Neural cell (in vitro differentiated cells): Measurements from ENCODE around the gene RNF125. TPM values are rescaled to one million over a fixed set of nuclear protein-coding genes. Genes with fewer than 3 reads are reported as not detected.

Source experiments
- H2AFZ ChIP-seq: fragments of 200-600, 300-800 bp; sonication (generic), shearing (Covaris generic); 2 replicates; pipeline ENCODE4 v1.6.0; 2014; ENCODE audit warnings: low read depth, mild to moderate bottlenecking, antibody characterized with exemption, low read length, moderate library complexity
- H3F3A ChIP-seq: fragments of 200-600 bp; shearing (Covaris generic); 2 replicates; pipeline ENCODE4 v1.6.1; 2016; ENCODE audit warnings: mild to moderate bottlenecking, moderate library complexity, mixed read lengths, antibody characterized with exemption, low read length; ENCODE audit not compliant: insufficient read depth, poor library complexity, severe bottlenecking
- H3K27ac ChIP-seq: fragments of 200-600, 300-800 bp; sonication (generic), shearing (Covaris generic); 2 replicates; pipeline ENCODE4 v1.5.1; 2014; ENCODE audit warnings: mild to moderate bottlenecking, low read length, moderate library complexity
- H3K27me3 ChIP-seq: fragments of 300-800, 200-600 bp; sonication (generic), shearing (Covaris generic); 2 replicates; pipeline ENCODE4 v1.6.0; 2014; ENCODE audit warnings: mild to moderate bottlenecking, low read depth, low read length, moderate library complexity; ENCODE audit not compliant: insufficient read depth
- H3K36me3 ChIP-seq: fragments of 300-800, 200-600 bp; sonication (generic), shearing (Covaris generic); 2 replicates; pipeline ENCODE4 v1.5.1; 2014; ENCODE audit warnings: mild to moderate bottlenecking, antibody characterized with exemption, low read length, moderate library complexity; ENCODE audit not compliant: insufficient read depth
- H3K4me2 ChIP-seq: fragments of 300-800, 200-600 bp; sonication (generic), shearing (Covaris generic); 2 replicates; pipeline ENCODE4 v1.6.0; 2014; ENCODE audit warnings: mild to moderate bottlenecking, low read length
- H3K4me3 ChIP-seq: fragments of 300-800, 200-600 bp; sonication (generic), shearing (Covaris generic); 2 replicates; pipeline ENCODE4 v1.5.1; 2014; ENCODE audit warnings: mild to moderate bottlenecking, low read length, moderate library complexity
- H3K79me2 ChIP-seq: fragments of 200-600 bp; shearing (Covaris generic); replicated peaks from 2 replicates; pipeline ENCODE4 v1.6.0; 2014; ENCODE audit warnings: mild to moderate bottlenecking, low read length, moderate library complexity; ENCODE audit not compliant: insufficient read depth
- H3K9ac ChIP-seq: fragments of 300-800, 200-600 bp; sonication (generic), shearing (Covaris generic); 2 replicates; pipeline ENCODE4 v1.6.1; 2016; ENCODE audit warnings: mild to moderate bottlenecking, low read length, mixed read lengths
- H3K9me2 ChIP-seq: fragments of 200-600 bp; shearing (Covaris generic); 2 replicates; pipeline ENCODE4 v1.6.1; 2016; ENCODE audit warnings: mild to moderate bottlenecking, low read length, mixed read lengths; ENCODE audit not compliant: insufficient read depth
- H3K9me3 ChIP-seq: fragments of 200-600, 300-800 bp; sonication (generic), shearing (Covaris generic); 2 replicates; pipeline ENCODE4 v1.6.1; 2016; ENCODE audit warnings: mild to moderate bottlenecking, mixed run types, low read length, moderate library complexity, mixed read lengths
- H4K20me1 ChIP-seq: fragments of 200-600 bp; shearing (Covaris generic); 2 replicates; pipeline ENCODE4 v1.6.1; 2016; ENCODE audit warnings: mild to moderate bottlenecking, mixed run types; ENCODE audit not compliant: insufficient read depth
- CTCF ChIP-seq: fragments of 450-650 bp; IDR thresholded peaks from 2 replicates; pipeline ENCODE4 v1.5.1; 2014; ENCODE audit warnings: antibody characterized with exemption, mild to moderate bottlenecking, moderate library complexity; ENCODE audit not compliant: poor library complexity, severe bottlenecking
- EP300 ChIP-seq: fragments of 450-650 bp; conservative IDR thresholded peaks from 2 replicates; pipeline ENCODE4 v1.6.1; 2014; ENCODE audit warnings: antibody characterized with exemption, mild to moderate bottlenecking, moderate library complexity; ENCODE audit not compliant: poor library complexity, severe bottlenecking
- EZH2 ChIP-seq: fragments of 200-600, 300-800 bp; shearing (Covaris generic), sonication (generic); IDR thresholded peaks from 2 replicates; pipeline ENCODE4 v1.6.1; 2014; ENCODE audit warnings: antibody characterized with exemption, low read length, borderline replicate concordance, mild to moderate bottlenecking; ENCODE audit not compliant: insufficient read depth, poor library complexity, severe bottlenecking
- MXI1 ChIP-seq: fragments of 450-650 bp; conservative IDR thresholded peaks from 2 replicates; pipeline ENCODE4 v1.6.1; 2014; ENCODE audit warnings: antibody characterized with exemption, mild to moderate bottlenecking; ENCODE audit not compliant: poor library complexity, severe bottlenecking
- POLR2AphosphoS5 ChIP-seq: IDR thresholded peaks from 2 replicates; pipeline ENCODE4 v1.6.1; 2012
- RAD21 ChIP-seq: fragments of 450-650 bp; conservative IDR thresholded peaks from 2 replicates; pipeline ENCODE4 v1.6.1; 2014; ENCODE audit warnings: antibody characterized with exemption, mild to moderate bottlenecking, moderate library complexity
- REST ChIP-seq: IDR thresholded peaks from 2 replicates; pipeline ENCODE4 v1.6.1; 2012; ENCODE audit warnings: borderline replicate concordance
- SMC3 ChIP-seq: fragments of 450-650 bp; conservative IDR thresholded peaks from 2 replicates; pipeline ENCODE4 v1.6.1; 2014; ENCODE audit warnings: antibody characterized with exemption, mild to moderate bottlenecking, moderate library complexity; ENCODE audit not compliant: poor library complexity
- TAF1 ChIP-seq: IDR thresholded peaks from 2 replicates; pipeline ENCODE4 v1.6.1; 2012; ENCODE audit warnings: low read depth
- polyA plus RNA-seq: library from polyadenylated mRNA; depleted of rRNA; stranded (reverse); fragments of >200 nt; gene quantifications from 2 replicates; pipeline ENCODE4 v1.2.3, GENCODE V29; 2014

RNF125 gene
- polyA plus RNA-seq, 1 donor from 2014 or later: 0.04 TPM

GRCh38 chr18:32029558-32029957 lies 10.9 kb downstream of the RNF125 start:
- H3K4me3 ChIP-seq: no peak overlapping the region
- TF ChIP-seq SMC3: no peak
- TF ChIP-seq MXI1: no peak
- no peak for TF ChIP-seq TAF1
- no peak for TF ChIP-seq CTCF
- TF ChIP-seq POLR2AphosphoS5: no peak
- TF ChIP-seq EP300: no peak
- TF ChIP-seq EZH2: no peak
- no peak for TF ChIP-seq REST
- TF ChIP-seq RAD21: no peak
- no peak overlapping the region for H2AFZ ChIP-seq
- H3K9me3 ChIP-seq: no peaks in the 10 kb centered on the region
- H3K4me2 ChIP-seq: no peak overlapping the region
- H3K9ac ChIP-seq: no peak overlapping the region
- no peaks in the 10 kb centered on the region for H3K9me2 ChIP-seq
- H3K27me3 ChIP-seq: no peaks in the 10 kb centered on the region
- H3K79me2 ChIP-seq: no peaks in the 10 kb centered on the region
- H3K27ac ChIP-seq: no peak overlapping the region
- no peaks in the 10 kb centered on the region for H3F3A ChIP-seq
- H4K20me1 ChIP-seq: no peaks in the 10 kb centered on the region
- H3K36me3 ChIP-seq: no peaks in the 10 kb centered on the region

GRCh38 chr18:32032609-32033008 lies 14.0 kb downstream of the RNF125 start:
- Histone ChIP-seq H3K4me3 (no peak overlapping the region), H3K4me2 (no peak overlapping the region), H3K79me2 (no peaks in the 10 kb centered on the region), H3K9ac (no peak overlapping the region), H3K36me3 (no peaks in the 10 kb centered on the region), H2AFZ (no peak overlapping the region), H3K9me2 (no peaks in the 10 kb centered on the region), H3K27ac (no peak overlapping the region), H3K9me3 (no peaks in the 10 kb centered on the region), H4K20me1 (no peaks in the 10 kb centered on the region), H3K27me3 (no peaks in the 10 kb centered on the region), H3F3A (no peaks in the 10 kb centered on the region)
- TF ChIP-seq TAF1 (no peak), POLR2AphosphoS5 (no peak), CTCF (no peak), MXI1 (no peak), EP300 (no peak), REST (no peak), RAD21 (no peak), EZH2 (no peak), SMC3 (no peak)
